DOHH2 (cell line): ENCODE data around the gene GRIP2.

Source experiments
- H3F3A ChIP-seq: fragments of 200-600 bp; sonication (generic), shearing (Covaris generic); 2 replicates; pipeline ENCODE4 v1.6.0; 2016; ENCODE audit warnings: antibody characterized with exemption, mild to moderate bottlenecking; ENCODE audit not compliant: control insufficient read depth, insufficient read depth
- H3K27ac ChIP-seq: fragments of 200-600 bp; sonication (generic); 2 replicates; pipeline ENCODE4 v1.5.1; 2014; ENCODE audit warnings: low read depth, mild to moderate bottlenecking, low read length, moderate library complexity
- H3K27me3 ChIP-seq: fragments of 200-600 bp; sonication (generic); 2 replicates; pipeline ENCODE4 v1.6.1; 2014; ENCODE audit warnings: mild to moderate bottlenecking, low read length, mixed read lengths; ENCODE audit not compliant: control insufficient read depth
- H3K36me3 ChIP-seq: fragments of 200-600 bp; sonication (generic); 2 replicates; pipeline ENCODE4 v1.6.1; 2014; ENCODE audit warnings: mild to moderate bottlenecking, low read length, moderate library complexity, mixed read lengths; ENCODE audit not compliant: control insufficient read depth
- H3K4me1 ChIP-seq: fragments of 200-600 bp; sonication (generic); 2 replicates; pipeline ENCODE4 v1.6.1; 2014; ENCODE audit warnings: mild to moderate bottlenecking, low read length, mixed read lengths; ENCODE audit not compliant: control insufficient read depth
- H3K4me2 ChIP-seq: fragments of 200-600 bp; sonication (generic); 2 replicates; pipeline ENCODE4 v1.6.0; 2014; ENCODE audit warnings: mild to moderate bottlenecking, low read length, moderate library complexity
- H3K4me3 ChIP-seq: fragments of 200-600 bp; sonication (generic); 2 replicates; pipeline ENCODE4 v1.5.1; 2014; ENCODE audit warnings: mild to moderate bottlenecking, low read length, mixed read lengths
- H3K79me2 ChIP-seq: fragments of 200-600 bp; sonication (generic); 2 replicates; pipeline ENCODE4 v1.6.1; 2014; ENCODE audit warnings: mild to moderate bottlenecking, low read length, mixed read lengths; ENCODE audit not compliant: control insufficient read depth
- H3K9me2 ChIP-seq: fragments of 200-600 bp; sonication (generic); replicated peaks from 2 replicates; pipeline ENCODE4 v1.6.1; 2014; ENCODE audit warnings: mild to moderate bottlenecking, low read length, mixed read lengths; ENCODE audit not compliant: control insufficient read depth
- H3K9me3 ChIP-seq: fragments of 200-600 bp; sonication (generic); 2 replicates; pipeline ENCODE4 v1.6.1; 2014; ENCODE audit warnings: antibody characterized with exemption, low read length, mixed read lengths; ENCODE audit not compliant: control insufficient read depth, insufficient read depth
- H4K20me1 ChIP-seq: fragments of 200-600 bp; sonication (generic); 2 replicates; pipeline ENCODE4 v1.6.0; 2014; ENCODE audit warnings: low read depth, mild to moderate bottlenecking, antibody characterized with exemption, low read length, moderate library complexity; ENCODE audit not compliant: control insufficient read depth, insufficient read depth
- EZH2phosphoT487 ChIP-seq: fragments of 200-600 bp; sonication (generic); IDR thresholded peaks from 2 replicates; pipeline ENCODE4 v1.6.1; 2017; ENCODE audit warnings: borderline replicate concordance, mild to moderate bottlenecking, antibody characterized with exemption, low read length, moderate library complexity, mixed read lengths
- TF ChIP-seq, protein P1 (sequence below): fragments of 200-600 bp; sonication (generic); IDR thresholded peaks from one replicate; pipeline ENCODE4 v1.5.1; 2014; ENCODE audit warnings: antibody characterized with exemption, mild to moderate bottlenecking, low read depth, low read length; ENCODE audit not compliant: poor library complexity, severe bottlenecking

GRIP2 gene

DNA sequence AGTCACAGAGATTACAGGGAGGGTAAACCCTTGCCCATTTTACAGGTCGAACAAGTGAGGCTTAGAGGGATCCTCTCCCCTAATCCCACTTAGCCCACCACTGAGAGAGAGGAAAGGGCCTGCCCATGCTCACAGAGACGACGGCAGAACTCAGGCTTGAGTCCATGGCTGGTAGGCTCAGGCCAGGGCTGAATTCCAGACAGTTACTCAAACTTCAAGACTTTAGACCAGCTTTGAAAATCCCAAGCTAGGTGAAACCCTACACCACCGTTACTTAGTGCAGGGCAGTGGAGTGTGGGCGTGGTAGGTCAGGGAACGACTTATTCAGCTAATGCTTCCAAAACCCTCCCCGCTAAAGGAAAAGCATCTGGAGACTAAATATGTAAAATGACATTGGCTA is 16.4 kb downstream of the GRIP2 start:
- no peaks in the 10 kb centered on the region for H3K9me3 ChIP-seq
- no peak overlapping the region for H3K27ac ChIP-seq
- no peaks in the 10 kb centered on the region for H3K79me2 ChIP-seq
- no peaks in the 10 kb centered on the region for H3K4me1 ChIP-seq
- no peak overlapping the region for H3K4me3 ChIP-seq
- H3K27me3 ChIP-seq = peaks cover 11% of the 10 kb centered on the region; the same call in 1 of the 2 replicates
- no peaks in the 10 kb centered on the region for H3K36me3 ChIP-seq
- no peaks in the 10 kb centered on the region for H3F3A ChIP-seq
- no peak for TF ChIP-seq EZH2phosphoT487
- TF ChIP-seq, protein P1, sequence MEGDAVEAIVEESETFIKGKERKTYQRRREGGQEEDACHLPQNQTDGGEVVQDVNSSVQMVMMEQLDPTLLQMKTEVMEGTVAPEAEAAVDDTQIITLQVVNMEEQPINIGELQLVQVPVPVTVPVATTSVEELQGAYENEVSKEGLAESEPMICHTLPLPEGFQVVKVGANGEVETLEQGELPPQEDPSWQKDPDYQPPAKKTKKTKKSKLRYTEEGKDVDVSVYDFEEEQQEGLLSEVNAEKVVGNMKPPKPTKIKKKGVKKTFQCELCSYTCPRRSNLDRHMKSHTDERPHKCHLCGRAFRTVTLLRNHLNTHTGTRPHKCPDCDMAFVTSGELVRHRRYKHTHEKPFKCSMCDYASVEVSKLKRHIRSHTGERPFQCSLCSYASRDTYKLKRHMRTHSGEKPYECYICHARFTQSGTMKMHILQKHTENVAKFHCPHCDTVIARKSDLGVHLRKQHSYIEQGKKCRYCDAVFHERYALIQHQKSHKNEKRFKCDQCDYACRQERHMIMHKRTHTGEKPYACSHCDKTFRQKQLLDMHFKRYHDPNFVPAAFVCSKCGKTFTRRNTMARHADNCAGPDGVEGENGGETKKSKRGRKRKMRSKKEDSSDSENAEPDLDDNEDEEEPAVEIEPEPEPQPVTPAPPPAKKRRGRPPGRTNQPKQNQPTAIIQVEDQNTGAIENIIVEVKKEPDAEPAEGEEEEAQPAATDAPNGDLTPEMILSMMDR = no peak
- H3K4me2 ChIP-seq = no peak overlapping the region
- H4K20me1 ChIP-seq = no peaks in the 10 kb centered on the region
- H3K9me2 ChIP-seq = no peaks in the 10 kb centered on the region

DNA sequence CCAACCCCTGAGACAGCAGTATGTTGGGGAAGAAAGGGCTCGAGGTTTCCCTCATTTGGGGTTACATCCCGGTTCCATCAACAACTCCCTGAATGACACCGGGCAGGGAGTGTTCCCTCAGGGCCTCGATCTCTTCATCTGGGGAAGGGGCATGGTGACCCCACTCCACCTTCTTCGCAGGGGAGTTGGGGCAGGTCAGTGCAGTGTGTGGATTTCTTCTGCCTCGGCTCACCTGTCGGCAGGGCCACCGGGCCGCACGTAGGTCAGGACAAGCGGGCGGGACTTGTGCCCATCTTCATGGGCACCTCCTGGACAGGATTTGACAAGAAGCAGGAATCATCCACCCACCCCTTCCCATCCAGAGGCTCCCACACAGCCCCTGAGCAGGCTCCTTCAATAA is 17.4 kb downstream of the GRIP2 start:
- peaks cover 11% of the 10 kb centered on the region; the same call in 1 of the 2 replicates for H3K27me3 ChIP-seq

DNA sequence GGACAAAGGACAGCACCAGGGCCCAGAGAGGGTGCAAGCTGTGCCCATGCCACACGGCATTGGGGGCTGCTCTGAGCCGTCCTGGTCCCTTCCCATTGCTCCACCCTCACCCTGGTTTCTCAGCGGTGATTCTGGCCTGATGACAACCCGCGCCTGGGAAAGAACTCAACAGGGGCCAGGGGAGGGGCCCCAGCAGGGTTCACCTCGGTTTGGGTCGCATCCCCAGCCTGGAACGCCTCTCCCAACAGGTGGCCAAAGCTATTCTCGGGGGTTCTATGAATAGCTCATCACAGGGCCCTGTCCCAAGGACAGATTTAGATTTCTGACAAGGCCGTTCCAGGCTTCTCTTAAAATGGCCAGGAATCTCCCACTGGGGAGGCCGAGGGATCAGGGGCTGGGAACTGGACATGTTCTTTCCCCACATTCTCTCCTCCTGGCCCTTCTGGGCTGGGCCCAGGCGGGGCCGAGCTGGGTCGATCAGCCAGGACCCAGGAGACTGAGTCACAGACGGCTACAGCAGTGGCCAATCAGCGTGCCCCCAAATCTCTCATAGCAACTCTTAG is 17.9 kb downstream of the GRIP2 start:
- Histone ChIP-seq H3K4me2 (no peak overlapping the region), H3K4me1 (no peaks in the 10 kb centered on the region), H3K27me3 (peaks cover 11% of the 10 kb centered on the region; the same call in 1 of the 2 replicates), H4K20me1 (no peaks in the 10 kb centered on the region), H3F3A (no peaks in the 10 kb centered on the region), H3K9me2 (no peaks in the 10 kb centered on the region), H3K27ac (no peak overlapping the region), H3K79me2 (no peaks in the 10 kb centered on the region), H3K9me3 (no peaks in the 10 kb centered on the region), H3K36me3 (no peaks in the 10 kb centered on the region), H3K4me3 (no peak overlapping the region)
- TF ChIP-seq, protein P1 = no peak
- no peak for TF ChIP-seq EZH2phosphoT487

More for the DNA sequence above, 17.4 kb downstream of the GRIP2 start:
- Histone ChIP-seq H3K4me3 (no peak overlapping the region), H3F3A (no peaks in the 10 kb centered on the region), H3K27ac (no peak overlapping the region), H4K20me1 (no peaks in the 10 kb centered on the region), H3K4me1 (no peaks in the 10 kb centered on the region), H3K79me2 (no peaks in the 10 kb centered on the region), H3K9me3 (no peaks in the 10 kb centered on the region), H3K36me3 (no peaks in the 10 kb centered on the region), H3K4me2 (no peak overlapping the region), H3K9me2 (no peaks in the 10 kb centered on the region)
- TF ChIP-seq EZH2phosphoT487 = no peak
- TF ChIP-seq, protein P1 = no peak
